Suppressor macrophage treated with lipopolysaccharide for 4 hours (primary cell): ENCODE measurements around the gene PARD3B.
A peak's percentile ranks its signal among the peaks of the same experiment; 100 is the strongest.

Experiments used
- DNase-seq: peaks from one replicate; pipeline ENCODE4 v3.0.0-alpha.2; 2020

PARD3B gene

GRCh38 chr2:205545971-205546816 is 1000.9 kb downstream of the PARD3B start:
- peak; percentile 55 for DNase-seq

- DNase-seq = no peak
Measured at GRCh38 chr2:205555566-205556230, 1010.4 kb downstream of the PARD3B start.

DNA sequence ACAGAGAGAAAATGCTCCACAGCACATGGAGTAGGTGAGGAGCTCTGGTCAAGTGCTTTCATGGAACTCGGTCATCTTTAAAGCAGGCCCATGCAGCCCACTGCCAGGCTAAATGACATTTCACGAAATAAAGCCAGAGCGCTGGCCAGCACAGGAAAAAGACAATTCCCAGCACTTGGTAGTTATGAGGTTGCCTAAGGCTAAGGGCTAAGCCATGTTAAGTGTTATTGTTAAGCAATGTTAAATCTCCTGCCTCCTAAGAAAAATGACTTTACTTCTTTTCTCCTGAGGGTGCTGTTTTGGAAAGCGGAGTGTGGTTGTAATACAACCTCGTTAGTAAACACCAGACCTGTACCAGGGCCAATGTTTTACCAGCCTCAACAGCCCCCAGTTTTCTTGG is 1011.1 kb downstream of the PARD3B start:
- no peak for DNase-seq

GRCh38 chr2:205556841-205557539 is 1011.7 kb downstream of the PARD3B start:
- no peak for DNase-seq

GRCh38 chr2:205557873-205558272 is 1012.6 kb downstream of the PARD3B start:
- DNase-seq = no peak

DNA sequence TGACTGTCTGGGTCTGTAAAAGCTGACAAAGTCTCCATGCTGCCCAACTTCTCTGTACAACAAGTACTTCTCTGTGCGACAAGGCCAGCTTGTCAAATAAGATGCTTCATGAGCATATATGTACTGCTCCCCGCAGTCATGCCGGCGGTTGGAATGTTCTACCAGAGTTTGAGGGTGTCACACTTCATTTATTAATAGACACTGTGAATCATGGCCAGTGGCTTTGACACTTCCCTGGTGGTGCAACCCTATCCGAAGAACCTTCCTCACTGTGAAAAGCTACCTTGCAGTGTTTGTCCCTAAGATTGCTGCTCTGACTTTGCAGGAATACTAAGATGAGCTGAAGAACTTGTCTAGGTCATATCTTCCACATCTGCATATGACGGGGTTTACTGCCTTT is 1016.2 kb downstream of the PARD3B start:
- DNase-seq = peak; percentile 16

GRCh38 chr2:205563646-205564045 is 1018.4 kb downstream of the PARD3B start:
- DNase-seq = peak; percentile 56

GRCh38 chr2:205564346-205565141 is 1019.3 kb downstream of the PARD3B start:
- no peak for DNase-seq

GRCh38 chr2:205565142-205565522 is 1019.9 kb downstream of the PARD3B start:
- no peak for DNase-seq

- no peak for DNase-seq
Measured at GRCh38 chr2:205566606-205567168, 1021.4 kb downstream of the PARD3B start.

DNA sequence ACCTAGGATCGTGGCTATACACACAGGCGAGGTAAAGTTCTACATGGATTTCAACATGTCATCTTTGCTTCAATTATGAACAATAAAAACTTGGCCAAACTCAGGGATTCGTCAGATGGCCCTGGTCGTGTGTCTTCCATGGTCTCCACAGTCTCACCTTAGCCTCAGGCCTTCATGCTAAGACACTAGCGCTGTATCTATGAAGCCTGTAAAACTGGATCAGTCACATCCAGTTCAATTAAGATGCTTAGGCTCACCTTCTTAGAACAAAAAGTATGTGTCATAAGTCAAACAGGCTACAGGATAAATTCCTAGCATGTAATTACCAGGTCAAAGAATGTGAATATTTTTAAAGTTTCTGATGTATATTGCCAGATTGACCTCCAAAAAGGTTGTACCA is 1023.3 kb downstream of the PARD3B start:
- no peak for DNase-seq

DNA sequence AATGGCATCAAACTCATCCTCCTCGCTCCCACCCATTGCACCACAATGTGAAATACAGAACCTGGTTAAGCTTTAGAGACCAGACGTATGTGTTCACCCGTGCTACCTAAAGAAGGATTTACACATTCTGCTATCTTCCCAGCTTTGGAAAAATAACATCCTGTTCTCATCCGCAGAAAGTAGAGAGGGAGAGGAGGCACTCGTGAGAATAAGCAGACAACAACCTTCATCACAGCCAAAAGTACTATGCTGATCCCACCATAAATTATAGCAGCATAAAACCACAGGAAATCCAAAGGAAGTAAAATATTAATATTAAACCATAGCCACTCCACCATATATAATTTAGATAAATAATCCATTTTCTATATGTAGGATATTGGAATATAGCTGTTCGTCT is 1025.4 kb downstream of the PARD3B start:
- DNase-seq = no peak

- no peak for DNase-seq
Measured at GRCh38 chr2:205571360-205571959, 1026.2 kb downstream of the PARD3B start.

- DNase-seq = no peak
Measured at GRCh38 chr2:205574001-205574400, 1028.7 kb downstream of the PARD3B start.

DNA sequence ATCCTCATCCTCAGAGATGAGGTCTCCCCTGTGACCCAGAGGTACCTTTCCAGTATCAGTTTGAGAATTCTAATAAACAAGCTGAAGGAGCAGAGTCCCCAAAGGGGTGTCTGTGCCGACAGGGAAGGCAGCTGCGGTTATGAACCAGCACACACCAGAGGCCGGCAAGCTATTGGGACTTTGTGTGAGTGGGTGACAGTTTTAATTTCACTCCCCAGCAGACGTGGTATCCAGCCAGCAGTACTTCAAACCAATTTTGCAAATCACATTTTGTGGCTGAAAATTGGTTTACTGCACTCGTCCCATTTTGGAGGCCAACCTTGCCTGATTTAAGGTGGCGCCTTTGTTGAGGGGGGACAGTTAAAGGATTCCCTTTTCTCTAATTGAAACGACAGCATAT is 1034.1 kb downstream of the PARD3B start:
- DNase-seq = no peak

DNA sequence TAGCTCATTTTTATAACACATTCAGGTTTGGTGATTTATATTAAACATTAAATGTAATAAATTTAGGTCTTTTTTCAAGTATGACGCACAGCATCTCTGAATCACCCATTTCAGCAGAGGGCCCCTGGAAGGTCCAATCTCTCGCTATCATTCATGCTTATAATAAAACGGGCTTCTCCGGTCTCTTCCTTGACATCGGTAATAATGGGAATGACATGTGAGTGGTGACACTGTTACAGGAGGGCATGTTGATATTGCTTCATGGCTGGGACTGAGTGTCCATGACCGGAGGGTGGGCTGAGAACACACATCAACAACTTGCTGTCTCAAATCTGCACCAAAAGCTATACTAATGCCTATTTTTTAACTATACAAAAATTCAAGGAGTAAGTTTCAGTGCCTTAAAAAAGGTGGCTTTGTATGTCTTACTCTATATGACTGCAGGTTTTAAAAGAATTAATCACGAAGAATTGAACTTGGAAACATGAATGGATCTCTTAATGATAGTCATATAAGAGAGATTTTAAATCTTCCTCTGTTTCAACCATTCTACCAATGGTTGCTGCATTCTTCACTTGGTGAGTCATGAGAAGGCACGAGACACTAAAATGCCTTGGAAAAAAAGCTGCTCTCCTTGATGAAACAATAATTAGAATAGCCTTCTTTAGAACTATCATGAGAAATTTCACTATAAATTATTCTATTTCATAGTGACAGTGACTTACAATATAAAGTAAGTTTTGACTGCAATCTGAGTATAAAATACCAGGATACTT is 1035.1 kb downstream of the PARD3B start:
- no peak for DNase-seq

- no peak for DNase-seq
Measured at GRCh38 chr2:205582366-205582765, 1037.1 kb downstream of the PARD3B start.

DNA sequence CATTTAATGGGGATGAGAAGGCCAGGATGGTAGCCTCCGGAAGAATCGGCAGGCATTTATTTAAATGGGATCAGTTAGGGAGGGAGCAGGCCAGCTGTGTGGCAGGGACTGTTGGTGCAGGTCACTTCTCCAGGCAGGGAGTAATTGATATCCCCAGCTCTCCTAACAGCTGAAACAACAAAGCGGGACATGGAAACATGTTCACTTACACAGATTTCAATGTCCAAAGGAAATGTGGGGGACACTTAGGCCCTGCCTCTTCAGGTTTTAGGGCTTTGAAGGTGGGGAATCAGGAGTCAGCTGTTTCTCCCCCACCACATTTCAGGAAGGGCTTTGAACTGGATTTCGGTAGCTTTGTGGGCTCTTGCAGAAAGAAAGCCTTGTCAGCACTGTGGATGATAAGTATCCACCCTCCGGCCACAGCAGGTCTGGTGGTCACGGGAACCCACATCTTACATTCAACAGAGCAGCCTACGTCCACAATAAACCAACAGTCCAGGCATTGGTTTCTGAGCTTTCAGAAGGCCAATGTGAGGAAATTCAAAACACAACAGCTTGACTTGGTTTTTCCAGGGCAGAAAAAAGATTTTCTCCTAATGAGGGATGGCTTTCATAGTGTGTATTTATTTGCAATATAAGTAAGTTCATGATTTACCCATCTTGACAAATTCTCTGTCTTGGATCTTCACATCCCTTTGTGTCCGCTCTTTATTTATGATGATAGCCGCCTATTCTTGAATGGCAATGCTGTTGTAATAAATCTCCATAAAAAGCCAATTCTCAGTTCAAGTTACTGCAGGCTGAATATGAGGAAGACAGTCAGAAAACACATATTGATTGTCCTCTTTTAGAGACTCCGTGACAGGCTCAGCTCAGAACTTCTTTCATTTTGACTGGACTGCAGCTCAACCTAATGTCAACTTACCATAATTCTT is 1040.4 kb downstream of the PARD3B start:
- no peak for DNase-seq

- no peak for DNase-seq
Measured at GRCh38 chr2:205586626-205587025, 1041.4 kb downstream of the PARD3B start.

DNA sequence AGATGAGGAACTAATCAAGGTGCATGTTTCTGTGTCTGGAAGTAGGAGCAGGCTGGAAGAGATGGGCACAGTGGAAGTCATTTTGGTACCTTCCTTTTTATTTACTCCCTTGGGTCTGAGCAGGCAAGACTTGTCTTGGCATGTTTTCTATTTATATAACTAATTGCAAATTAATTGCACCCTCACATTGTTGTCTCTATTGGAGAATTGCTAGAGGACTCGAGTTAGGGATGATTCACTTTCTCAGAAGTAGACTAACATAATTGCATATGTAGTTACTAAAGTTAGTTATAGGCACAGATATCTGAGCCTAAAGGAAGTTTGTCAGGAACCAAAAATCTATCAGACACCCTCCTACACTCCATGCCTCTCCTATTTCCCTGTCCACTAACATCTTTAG is 1044.2 kb downstream of the PARD3B start:
- no peak for DNase-seq
